NT2/D1 (cell line): ENCODE measurements around the gene HERC4.

Experiments used
- DNase-seq: peaks from one replicate; pipeline ENCODE4 v3.0.0-alpha.2; 2011; ENCODE audit warnings: low read depth, low spot score
- H3K27me3 ChIP-seq: 2 replicates; pipeline ENCODE4 v1.6.0; 2011; ENCODE audit warnings: mild to moderate bottlenecking; ENCODE audit not compliant: insufficient read length, insufficient read depth
- H3K36me3 ChIP-seq: 2 replicates; pipeline ENCODE4 v1.6.1; 2011; ENCODE audit warnings: mild to moderate bottlenecking, low read length, mixed read lengths; ENCODE audit not compliant: insufficient read depth, insufficient read length
- H3K4me1 ChIP-seq: 2 replicates; pipeline ENCODE4 v1.5.1; 2011; ENCODE audit not compliant: insufficient read depth, insufficient read length
- H3K4me3 ChIP-seq: 2 replicates; pipeline ENCODE4 v1.5.1; 2011; ENCODE audit warnings: low read depth; ENCODE audit not compliant: insufficient read length
- H3K9ac ChIP-seq: 2 replicates; pipeline ENCODE4 v1.6.0; 2011; ENCODE audit warnings: low read depth; ENCODE audit not compliant: insufficient read length
- H3K9me3 ChIP-seq: 2 replicates; pipeline ENCODE4 v1.5.1; 2011; ENCODE audit warnings: mild to moderate bottlenecking, low read length; ENCODE audit not compliant: insufficient read depth
- SUZ12 ChIP-seq: IDR thresholded peaks from 2 replicates; pipeline ENCODE4 v1.6.1; 2011; ENCODE audit not compliant: insufficient read length, insufficient read depth; ENCODE audit errors: extremely low read depth
- YY1 ChIP-seq: IDR thresholded peaks from 2 replicates; pipeline ENCODE4 v1.6.1; 2011; ENCODE audit not compliant: insufficient read length, insufficient read depth
- ZNF274 ChIP-seq: IDR thresholded peaks from 2 replicates; pipeline ENCODE4 v1.6.1; 2011; ENCODE audit warnings: mild to moderate bottlenecking, low read depth, low read length

HERC4 gene

GRCh38 chr10:67925449-67926005, 149.6 kb downstream of the HERC4 start:
- TF ChIP-seq SUZ12, result no peak
- no peak for TF ChIP-seq ZNF274
- no peak for TF ChIP-seq YY1
- Histone ChIP-seq H3K9ac (no peak overlapping the region), H3K4me3 (no peak overlapping the region), H3K4me1 (no peaks in the 10 kb centered on the region), H3K36me3 (peaks cover 13% of the 10 kb centered on the region), H3K9me3 (no peaks in the 10 kb centered on the region), H3K27me3 (no peaks in the 10 kb centered on the region)
- DNase-seq, result no peak

GRCh38 chr10:67924136-67924535, 150.9 kb downstream of the HERC4 start:
- H3K27me3 ChIP-seq, result no peaks in the 10 kb centered on the region
- TF ChIP-seq SUZ12, result no peak
- no peak for TF ChIP-seq YY1
- TF ChIP-seq ZNF274, result no peak
- no peaks in the 10 kb centered on the region for H3K4me1 ChIP-seq
- H3K9me3 ChIP-seq, result no peaks in the 10 kb centered on the region
- no peak overlapping the region for H3K9ac ChIP-seq
- H3K4me3 ChIP-seq, result no peak overlapping the region
- peaks cover 17% of the 10 kb centered on the region for H3K36me3 ChIP-seq
- DNase-seq, result no peak

- TF ChIP-seq YY1, result no peak
- TF ChIP-seq SUZ12, result no peak
- TF ChIP-seq ZNF274, result no peak
These were observed 151.5 kb downstream of the HERC4 start for GRCh38 chr10:67923551-67923950.

GRCh38 chr10:67921065-67921464, 154.0 kb downstream of the HERC4 start:
- TF ChIP-seq ZNF274 (no peak), YY1 (no peak), SUZ12 (no peak)
- Histone ChIP-seq H3K36me3 (peaks cover 27% of the 10 kb centered on the region), H3K9ac (no peak overlapping the region), H3K9me3 (no peaks in the 10 kb centered on the region), H3K4me3 (no peak overlapping the region), H3K27me3 (no peaks in the 10 kb centered on the region), H3K4me1 (no peaks in the 10 kb centered on the region)
- DNase-seq, result no peak

More at GRCh38 chr10:67923551-67923950, 151.5 kb downstream of the HERC4 start:
- no peaks in the 10 kb centered on the region for H3K9me3 ChIP-seq
- no peaks in the 10 kb centered on the region for H3K27me3 ChIP-seq
- H3K36me3 ChIP-seq, result peaks cover 19% of the 10 kb centered on the region
- no peaks in the 10 kb centered on the region for H3K4me1 ChIP-seq
- no peak overlapping the region for H3K9ac ChIP-seq
- no peak overlapping the region for H3K4me3 ChIP-seq
- no peak for DNase-seq

- peaks cover 43% of the 10 kb centered on the region for H3K36me3 ChIP-seq
- no peak overlapping the region for H3K4me3 ChIP-seq
- no peak for DNase-seq
- H3K27me3 ChIP-seq, result no peaks in the 10 kb centered on the region
- H3K9me3 ChIP-seq, result no peaks in the 10 kb centered on the region
- no peaks in the 10 kb centered on the region for H3K4me1 ChIP-seq
- no peak overlapping the region for H3K9ac ChIP-seq
- TF ChIP-seq ZNF274, result no peak
- no peak for TF ChIP-seq YY1
- TF ChIP-seq SUZ12, result no peak
These were observed 157.4 kb downstream of the HERC4 start for GRCh38 chr10:67917679-67918078.

GRCh38 chr10:67917169-67917568, 157.9 kb downstream of the HERC4 start:
- Histone ChIP-seq H3K9me3 (no peaks in the 10 kb centered on the region), H3K27me3 (no peaks in the 10 kb centered on the region), H3K4me1 (no peaks in the 10 kb centered on the region), H3K9ac (no peak overlapping the region), H3K36me3 (peaks cover 45% of the 10 kb centered on the region), H3K4me3 (no peak overlapping the region)
- no peak for TF ChIP-seq ZNF274
- TF ChIP-seq SUZ12, result no peak
- no peak for TF ChIP-seq YY1
- no peak for DNase-seq

GRCh38 chr10:67914777-67915340, 160.2 kb downstream of the HERC4 start:
- Histone ChIP-seq H3K4me1 (no peaks in the 10 kb centered on the region), H3K36me3 (peaks cover 54% of the 10 kb centered on the region), H3K9ac (no peak overlapping the region), H3K27me3 (no peaks in the 10 kb centered on the region), H3K4me3 (no peak overlapping the region), H3K9me3 (no peaks in the 10 kb centered on the region)
- DNase-seq, result no peak
- TF ChIP-seq ZNF274 (no peak), YY1 (no peak), SUZ12 (no peak)

GRCh38 chr10:67912331-67912946, 162.6 kb downstream of the HERC4 start:
- no peaks in the 10 kb centered on the region for H3K4me1 ChIP-seq
- no peaks in the 10 kb centered on the region for H3K9me3 ChIP-seq
- no peak overlapping the region for H3K4me3 ChIP-seq
- H3K36me3 ChIP-seq, result peaks cover 70% of the 10 kb centered on the region
- no peak overlapping the region for H3K9ac ChIP-seq
- H3K27me3 ChIP-seq, result no peaks in the 10 kb centered on the region
- no peak for TF ChIP-seq ZNF274
- no peak for TF ChIP-seq YY1
- TF ChIP-seq SUZ12, result no peak
- no peak for DNase-seq
